NCI-H524 (cell line): ENCODE measurements around the gene ELMO1.
A peak's percentile ranks its signal among the peaks of the same experiment; 100 is the strongest.

Experiments
- DNase-seq, 2 experiments: peaks; one replicate each; lab custom pipeline; 2025; lab: John Stamatoyannopoulos, UW

The ELMO1 gene

GRCh38 chr7:37431413-37431812 is 17.3 kb downstream of the ELMO1 start:
- DNase-seq, result no peak

GRCh38 chr7:37430640-37431039 is 18.0 kb downstream of the ELMO1 start:
- DNase-seq, result no peak

DNA sequence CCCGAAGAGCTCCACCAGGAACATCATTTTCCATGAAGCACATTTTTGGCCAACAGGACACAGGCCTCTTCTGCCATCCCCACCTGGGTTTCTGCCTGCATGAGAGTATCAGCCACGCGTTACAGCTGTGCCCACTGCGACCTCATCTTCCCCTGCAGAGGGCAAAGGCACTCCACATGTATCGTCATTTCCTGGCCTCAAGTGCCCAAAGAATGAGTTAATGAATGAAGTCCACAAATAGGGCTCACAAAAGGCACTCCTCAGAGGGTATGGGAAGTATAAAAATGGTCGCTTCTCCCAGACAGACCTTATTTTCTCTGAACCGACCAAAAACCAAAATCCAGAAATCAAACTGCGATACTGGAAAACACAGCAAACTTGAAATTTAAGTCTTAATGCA is 18.5 kb downstream of the ELMO1 start:
- DNase-seq, result no peak

- DNase-seq, result peak in 1 of 2 experiments; percentile 41
Measured at GRCh38 chr7:37429435-37429791, 19.3 kb downstream of the ELMO1 start.

- no peak for DNase-seq
Measured at GRCh38 chr7:37428681-37429434, 19.8 kb downstream of the ELMO1 start.

DNA sequence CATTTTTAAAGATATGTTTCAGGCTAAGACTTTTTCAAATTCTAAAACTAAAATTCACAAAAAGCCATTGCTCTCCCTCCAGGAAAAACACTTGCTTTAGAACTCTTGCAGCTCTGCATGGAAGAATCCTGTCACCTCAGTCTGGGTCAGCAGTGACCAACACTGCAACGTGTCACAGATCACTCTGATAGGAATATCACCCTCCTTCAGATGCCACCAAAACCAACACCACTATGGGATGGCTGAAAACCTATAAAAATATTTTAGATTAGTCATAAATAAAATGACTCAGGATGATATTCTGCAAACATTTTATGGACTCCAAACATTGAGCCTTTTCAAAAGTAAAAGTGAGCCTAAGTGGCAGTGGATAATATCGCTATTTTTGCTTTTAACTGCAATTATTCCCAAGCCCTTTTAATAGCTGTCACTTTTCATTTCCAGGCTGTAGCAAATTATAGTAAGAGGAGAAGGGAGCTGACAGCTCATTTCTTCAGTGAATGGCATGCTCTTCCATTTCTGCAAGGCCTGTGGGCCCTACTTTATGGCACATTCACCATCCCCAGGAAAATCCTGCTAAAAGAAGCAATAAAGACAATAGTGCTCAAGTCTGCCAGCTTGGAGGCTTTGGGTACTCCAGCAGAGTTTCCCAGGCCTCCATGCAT is 21.3 kb downstream of the ELMO1 start:
- DNase-seq, result no peak

DNA sequence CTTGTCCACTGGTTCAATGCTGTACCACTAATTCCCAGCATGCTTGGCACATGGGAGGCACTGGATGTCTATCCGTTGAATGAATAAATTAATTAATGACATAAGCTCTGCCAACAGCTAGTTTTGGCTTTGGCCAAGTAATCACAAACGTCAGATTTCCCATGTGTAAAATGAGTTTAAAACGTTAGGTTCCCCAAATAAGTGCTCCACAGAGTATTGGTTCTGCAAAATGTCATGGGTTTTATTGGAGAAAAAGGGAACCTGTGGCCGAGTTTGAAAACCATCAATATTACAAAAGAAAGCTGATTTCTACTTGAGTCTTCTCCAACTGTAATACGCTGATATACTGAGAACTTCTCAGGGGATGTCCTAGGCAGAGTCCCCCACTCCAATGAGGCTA is 23.2 kb downstream of the ELMO1 start:
- no peak for DNase-seq

GRCh38 chr7:37424995-37425394 is 23.7 kb downstream of the ELMO1 start:
- no peak for DNase-seq

GRCh38 chr7:37424521-37424920 is 24.1 kb downstream of the ELMO1 start:
- no peak for DNase-seq

GRCh38 chr7:37421861-37422500 is 26.7 kb downstream of the ELMO1 start:
- peak in 1 of 2 experiments; percentile 24 for DNase-seq

DNA sequence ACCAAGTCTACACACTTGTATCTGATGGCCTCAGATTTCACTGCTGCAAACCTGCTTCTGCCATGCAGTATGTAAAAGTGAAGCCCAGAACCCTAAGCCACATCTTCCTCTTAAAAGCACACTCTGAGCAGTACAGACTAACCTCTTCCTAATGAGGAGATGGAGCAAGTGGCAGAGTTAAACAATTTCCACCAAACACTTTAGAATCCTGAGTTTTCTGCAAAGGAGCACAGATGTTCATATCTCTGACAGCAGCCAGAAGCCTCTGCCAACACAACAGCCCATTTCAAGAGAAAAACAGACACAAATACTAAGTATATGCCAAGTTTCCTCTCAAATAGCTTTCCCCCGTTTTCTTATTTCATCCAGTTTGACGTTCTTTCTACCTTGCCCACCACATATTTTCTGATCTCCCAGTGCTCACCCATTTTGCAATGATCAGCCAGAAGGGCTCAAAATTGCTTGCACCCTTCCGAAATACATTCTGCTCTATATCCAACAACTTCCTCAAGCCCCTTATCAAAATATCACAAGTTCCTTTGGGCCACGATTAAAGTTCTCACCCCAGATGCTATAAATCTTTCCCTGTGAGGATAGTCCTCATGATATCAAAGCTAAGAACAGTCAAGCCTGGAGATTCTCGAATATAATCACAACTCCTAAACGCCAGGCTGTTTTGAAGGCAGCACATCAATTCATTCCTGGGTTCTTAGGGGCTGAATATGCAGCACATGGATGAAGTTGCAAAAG is 27.5 kb downstream of the ELMO1 start:
- no peak for DNase-seq

DNA sequence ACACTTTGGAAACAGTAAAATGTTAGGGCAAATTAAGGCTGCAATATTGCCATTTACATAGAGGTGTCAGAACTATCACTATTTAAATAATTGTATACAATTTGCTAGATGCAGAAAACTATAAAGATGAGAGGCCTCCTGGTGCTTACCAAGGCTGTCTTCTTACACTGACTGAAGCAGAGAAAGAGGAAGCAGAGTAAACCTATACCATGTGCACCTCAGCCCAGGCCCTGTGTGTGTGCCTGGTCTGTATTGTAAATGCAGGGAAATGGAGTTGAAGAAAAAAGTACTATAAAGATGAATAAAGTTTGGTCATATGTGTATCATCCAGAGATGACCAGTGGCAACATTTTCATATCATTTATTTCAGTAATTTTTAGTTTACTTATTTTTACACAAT is 29.2 kb downstream of the ELMO1 start:
- DNase-seq, result no peak

DNA sequence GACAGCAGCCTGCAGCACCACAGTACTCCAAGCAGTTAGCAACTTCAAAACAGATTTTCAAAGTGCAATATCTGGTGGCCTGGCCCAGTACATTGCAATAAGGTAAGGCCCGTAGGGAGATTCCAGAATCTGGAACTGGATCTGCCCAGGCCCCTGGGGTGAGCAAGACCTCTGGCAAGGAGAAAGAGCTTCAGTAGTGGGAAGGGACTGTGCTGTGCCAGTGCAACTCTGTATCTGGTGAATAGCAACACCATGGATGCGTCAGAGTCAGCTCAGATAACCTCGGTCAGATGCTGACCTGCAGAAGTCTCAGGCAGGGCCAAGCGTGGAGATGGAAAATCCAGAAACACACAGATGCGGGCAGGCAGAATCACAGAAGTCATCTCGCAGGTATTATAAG is 30.3 kb downstream of the ELMO1 start:
- no peak for DNase-seq

GRCh38 chr7:37417107-37417474 is 31.6 kb downstream of the ELMO1 start:
- DNase-seq, result no peak

DNA sequence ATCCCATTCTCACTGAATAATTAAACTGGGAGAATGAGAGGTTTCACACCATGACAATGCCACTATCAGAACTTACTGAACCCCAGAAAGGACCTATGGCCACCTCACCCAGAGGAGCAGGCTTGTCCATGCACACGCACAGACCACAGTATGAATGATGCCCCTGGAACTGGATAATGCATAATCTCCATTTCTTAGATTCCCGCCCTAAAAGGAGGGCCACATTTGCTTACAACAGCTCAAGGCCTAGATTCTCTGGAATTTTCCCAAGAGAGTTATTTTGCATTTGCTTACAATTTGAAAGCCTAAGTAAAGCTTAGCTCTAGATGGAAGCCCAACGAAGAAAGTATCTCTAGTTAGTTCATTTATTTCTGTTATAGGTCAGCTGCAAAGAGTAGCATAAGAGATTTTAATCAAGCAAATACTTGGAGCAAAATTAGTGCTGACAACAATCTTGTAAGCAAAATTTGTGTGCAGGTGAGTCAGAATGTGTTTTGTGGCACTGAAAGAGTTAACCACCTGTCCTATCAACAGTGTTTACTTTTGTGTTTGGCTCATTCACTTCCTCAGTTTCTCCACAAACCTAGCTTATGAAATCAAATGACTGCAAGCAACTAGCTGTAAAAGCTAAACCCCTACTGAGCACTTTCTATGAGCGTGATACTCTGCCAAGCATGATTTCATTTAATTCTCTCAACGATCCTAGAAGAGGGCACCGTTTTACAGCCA is 32.1 kb downstream of the ELMO1 start:
- no peak for DNase-seq

- DNase-seq, result no peak
Measured at GRCh38 chr7:37415629-37416028, 33.0 kb downstream of the ELMO1 start.

DNA sequence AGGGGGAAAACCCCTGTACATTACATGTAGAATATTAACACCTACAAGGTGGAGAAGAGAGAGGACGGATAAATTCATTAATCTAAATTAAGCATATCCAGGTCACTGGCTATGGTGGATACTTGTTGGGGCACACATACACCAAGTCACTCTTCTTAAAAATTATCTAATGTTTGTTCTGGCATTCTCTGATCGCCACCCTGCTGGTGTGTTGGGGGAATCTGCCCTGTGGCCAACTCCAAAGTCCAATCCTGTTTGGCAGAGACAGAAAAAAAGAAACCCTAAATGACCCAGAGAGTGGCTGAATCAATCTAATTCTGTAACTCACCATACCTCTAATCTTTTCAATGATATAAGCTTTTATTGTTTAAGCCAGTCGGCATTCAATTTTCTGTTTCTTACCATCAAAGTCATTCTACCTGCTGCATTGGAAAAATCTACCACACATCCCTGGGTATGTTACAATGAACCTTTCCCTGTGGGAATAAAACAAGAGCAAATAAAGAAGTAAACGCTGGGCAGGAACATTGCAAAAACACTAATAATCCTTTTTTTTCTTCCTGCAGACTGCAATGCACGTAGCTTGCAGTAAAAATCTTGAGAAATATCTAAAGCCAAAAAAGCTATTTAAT is 34.2 kb downstream of the ELMO1 start:
- DNase-seq, result no peak

DNA sequence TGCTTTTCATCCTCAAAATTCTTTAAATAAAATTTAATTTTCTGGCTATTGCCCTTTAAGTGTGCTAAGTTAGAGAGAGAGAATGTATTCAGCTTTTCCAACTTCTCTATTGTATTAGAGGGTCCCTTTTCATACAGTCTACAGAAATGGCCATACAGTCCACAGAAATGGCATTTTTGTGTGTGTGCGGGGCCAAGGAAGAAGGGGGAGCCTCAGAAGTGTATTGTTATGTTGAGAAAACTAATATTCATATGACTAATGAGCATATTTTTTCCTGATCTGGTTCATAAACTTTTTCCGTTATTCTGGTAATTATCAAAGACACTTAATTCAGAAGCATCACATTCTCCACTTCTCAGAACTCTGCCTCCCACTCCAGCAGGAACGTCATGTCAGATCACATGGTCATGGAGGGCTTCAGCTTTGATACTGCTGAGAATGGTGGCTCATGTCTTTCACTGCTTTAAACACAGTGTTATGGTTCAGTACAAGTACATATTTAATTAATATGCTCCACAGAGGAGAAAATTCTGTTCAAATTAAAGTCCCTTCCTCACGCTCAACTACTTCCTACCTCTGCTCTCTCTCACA is 37.1 kb downstream of the ELMO1 start:
- no peak for DNase-seq

- no peak for DNase-seq
Measured at GRCh38 chr7:37410305-37411229, 38.1 kb downstream of the ELMO1 start.

DNA sequence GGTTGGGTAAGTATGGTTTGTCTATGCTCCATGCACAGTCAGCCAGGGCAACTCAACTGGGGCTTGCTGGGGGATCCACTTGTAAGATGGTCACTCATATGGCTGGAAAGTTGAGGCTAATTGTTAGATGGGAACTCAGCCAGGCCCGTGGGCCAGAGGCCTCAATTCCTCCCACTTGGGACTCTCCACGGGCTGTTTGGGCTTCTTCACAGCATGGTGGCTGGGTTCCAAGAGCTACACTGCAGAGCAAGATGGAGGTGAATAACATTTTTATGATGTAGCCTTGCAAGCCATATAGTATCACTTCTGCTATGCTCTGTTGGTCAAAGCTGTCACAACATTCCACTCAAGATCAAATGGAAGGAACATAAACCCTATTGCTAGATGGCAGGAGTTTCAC is 39.2 kb downstream of the ELMO1 start:
- DNase-seq, result no peak
